Measurements from ENCODE around the gene VCP. TPM values are rescaled to one million over a fixed set of nuclear protein-coding genes. Genes with fewer than 3 reads are reported as not detected.

The VCP gene
- total and polyA plus RNA-seq, 2 donors (not counting 1 experiment from before 2014, with no cell fraction given) = 93.0 to 178 TPM

DNA sequence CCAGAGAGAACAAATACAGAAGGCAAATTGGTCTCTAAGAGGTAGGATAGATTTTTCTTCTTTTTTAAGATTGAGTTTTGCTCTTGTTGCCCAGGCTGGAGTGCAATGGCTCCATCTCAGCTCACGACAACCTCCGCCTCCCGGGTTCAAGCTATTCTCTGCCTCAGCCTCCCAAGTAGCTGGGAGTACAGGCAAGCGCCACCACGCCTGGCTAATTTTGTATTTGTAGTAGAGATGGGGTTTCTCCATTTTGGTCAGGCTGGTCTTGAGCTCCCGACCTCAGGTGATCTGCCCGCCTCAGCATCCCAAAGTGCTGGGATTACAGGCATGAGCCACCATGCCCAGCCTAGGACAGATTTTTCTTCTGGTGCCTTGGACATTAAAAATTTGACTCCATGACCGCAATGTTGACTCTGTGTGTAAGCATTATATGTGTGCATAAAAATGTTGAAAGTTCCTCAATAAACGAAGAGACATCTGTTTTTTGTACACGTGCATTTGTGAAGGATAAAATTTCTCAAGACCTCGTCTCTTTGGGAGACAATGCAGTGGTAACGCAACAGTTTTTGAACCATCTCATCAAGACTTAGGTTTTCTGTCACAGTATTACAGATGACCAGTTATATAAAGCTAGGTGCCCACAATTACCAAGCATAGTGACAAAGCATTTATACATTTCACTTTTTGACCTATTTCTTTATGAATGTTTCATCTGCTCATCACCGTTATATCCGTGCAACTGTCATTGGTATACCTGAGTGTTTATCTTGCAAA lies 17.4 kb downstream of the VCP start:
- no peak for DNase-seq
- Mint-ChIP-seq H3K9me3 (ENCODE audit: insufficient read depth) (no peaks in the 10 kb centered on the region), H3K27ac (no peak overlapping the region), H3K4me1 (peaks cover 4% of the 10 kb centered on the region), H3K27me3 (no peaks in the 10 kb centered on the region), H3K4me3 (no peak overlapping the region)
- POLR2A ChIA-PET = no interaction called here
- Histone ChIP-seq H4K20me1 (ENCODE audit: control insufficient read depth, insufficient read depth, low read length, poor library complexity, severe bottlenecking) (peaks cover 25% of the 10 kb centered on the region), H3K4me3 (ENCODE audit: control extremely low read depth in 1 of 5, extremely low read depth in 1 of 5, insufficient read depth in 1 of 5, low read depth in 2 of 5, low read length in 4 of 5) (no peak overlapping the region), H3K27me3 (replicated peaks in 1 of 4; ENCODE audit: control extremely low read depth in 1 of 4, control insufficient read depth in 3 of 4, insufficient read depth in 4 of 4, low read length in 3 of 4) (no peaks in the 10 kb centered on the region), H2AFZ (ENCODE audit: insufficient read depth, low read depth, low read length, poor library complexity, severe bottlenecking) (no peak overlapping the region), H3K4me2 (replicated peaks; ENCODE audit: low read depth, low read length, poor library complexity, severe bottlenecking) (no peak overlapping the region), H3K36me3 (replicated peaks in 1 of 2; ENCODE audit: control extremely low read depth in 1 of 2, control insufficient read depth in 1 of 2, extremely low read depth in 1 of 2, insufficient read depth in 2 of 2, low read length in 1 of 2) (peaks cover 14 to 57% of the 10 kb centered on the region in 2 experiments), H3K4me1 (ENCODE audit: control insufficient read depth in 2 of 2, insufficient read depth in 2 of 2, low read length in 2 of 2) (no peaks in the 10 kb centered on the region), H3K9me3 (ENCODE audit: control extremely low read depth in 1 of 3, control insufficient read depth in 2 of 3, insufficient read depth in 1 of 3, low read length in 2 of 3) (no peaks in the 10 kb centered on the region), H3K79me2 (ENCODE audit: control insufficient read depth, insufficient read depth, low read length) (no peaks in the 10 kb centered on the region), H3K27ac (ENCODE audit: low read length in 2 of 2) (no peak overlapping the region), H3K9ac (ENCODE audit: low read length) (no peak overlapping the region)
- TF ChIP-seq, protein P1, sequence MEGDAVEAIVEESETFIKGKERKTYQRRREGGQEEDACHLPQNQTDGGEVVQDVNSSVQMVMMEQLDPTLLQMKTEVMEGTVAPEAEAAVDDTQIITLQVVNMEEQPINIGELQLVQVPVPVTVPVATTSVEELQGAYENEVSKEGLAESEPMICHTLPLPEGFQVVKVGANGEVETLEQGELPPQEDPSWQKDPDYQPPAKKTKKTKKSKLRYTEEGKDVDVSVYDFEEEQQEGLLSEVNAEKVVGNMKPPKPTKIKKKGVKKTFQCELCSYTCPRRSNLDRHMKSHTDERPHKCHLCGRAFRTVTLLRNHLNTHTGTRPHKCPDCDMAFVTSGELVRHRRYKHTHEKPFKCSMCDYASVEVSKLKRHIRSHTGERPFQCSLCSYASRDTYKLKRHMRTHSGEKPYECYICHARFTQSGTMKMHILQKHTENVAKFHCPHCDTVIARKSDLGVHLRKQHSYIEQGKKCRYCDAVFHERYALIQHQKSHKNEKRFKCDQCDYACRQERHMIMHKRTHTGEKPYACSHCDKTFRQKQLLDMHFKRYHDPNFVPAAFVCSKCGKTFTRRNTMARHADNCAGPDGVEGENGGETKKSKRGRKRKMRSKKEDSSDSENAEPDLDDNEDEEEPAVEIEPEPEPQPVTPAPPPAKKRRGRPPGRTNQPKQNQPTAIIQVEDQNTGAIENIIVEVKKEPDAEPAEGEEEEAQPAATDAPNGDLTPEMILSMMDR (IDR thresholded peaks at IDR 0.05) = no peak
- no peak for TF ChIP-seq EZH2 (IDR thresholded peaks at IDR 0.05; ENCODE audit: borderline replicate concordance, insufficient read depth, low read depth, low read length, poor library complexity, severe bottlenecking)
- CTCF ChIA-PET = interaction anchor here (1.4 kb wide), 1 partner anchor 13 kb away, joined by 3 read pairs; no protein-coding TSS in a partner anchor
- no peak for ATAC-seq (ENCODE audit: low read depth)
- intact Hi-C loops (cut with micrococcal nuclease) = no loop called here
- 99% methylated on average over 9 of the region's 14 CpGs for WGBS (ENCODE audit: insufficient coverage)

DNA sequence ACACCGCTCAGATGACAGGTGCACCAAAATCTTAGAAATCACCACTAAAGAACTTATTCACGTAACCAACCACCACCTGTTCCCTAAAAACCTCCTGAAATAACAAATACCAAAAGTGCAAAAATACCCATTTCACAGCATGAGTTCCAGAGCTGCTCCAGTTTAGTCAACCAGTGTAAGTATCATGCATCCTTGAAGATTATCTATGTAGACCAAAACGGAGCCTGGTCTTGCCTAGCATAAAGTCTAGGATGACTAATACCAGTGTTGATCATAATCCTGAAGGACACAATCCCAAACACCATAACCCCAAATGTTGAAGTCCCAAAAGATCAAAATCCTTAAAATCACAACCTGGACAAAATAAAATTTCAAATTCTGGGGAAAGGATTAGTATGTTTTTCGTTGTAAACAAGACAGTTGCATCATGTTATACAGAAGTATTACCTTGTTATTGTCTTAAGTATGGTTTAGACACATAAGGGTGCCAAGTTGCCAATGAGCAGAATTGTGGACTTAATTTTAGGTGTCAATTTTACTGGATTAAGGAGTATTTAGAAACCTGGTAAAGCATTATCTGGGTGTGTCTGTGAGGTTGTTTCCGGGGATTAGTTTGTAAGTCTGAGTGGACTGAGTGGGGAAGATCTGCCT lies 18.1 kb downstream of the VCP start:
- no peaks in the 10 kb centered on the region for H3K9me3 Mint-ChIP-seq (ENCODE audit: insufficient read depth)
- no peak for DNase-seq
- CTCF ChIA-PET = interaction anchor here (1.4 to 5.5 kb wide), 2 partner anchors 13 to 155 kb away, joined by 3 to 84 read pairs; no protein-coding TSS in a partner anchor
- H3K27me3 Mint-ChIP-seq = no peaks in the 10 kb centered on the region
- 67% methylated on average over 3 of the region's 5 CpGs for WGBS (ENCODE audit: insufficient coverage)
- Histone ChIP-seq H2AFZ (ENCODE audit: insufficient read depth, low read depth, low read length, poor library complexity, severe bottlenecking) (no peak overlapping the region), H3K9ac (ENCODE audit: low read length) (no peak overlapping the region), H3K79me2 (ENCODE audit: control insufficient read depth, insufficient read depth, low read length) (no peaks in the 10 kb centered on the region), H3K27me3 (replicated peaks in 1 of 4; ENCODE audit: control extremely low read depth in 1 of 4, control insufficient read depth in 3 of 4, insufficient read depth in 4 of 4, low read length in 3 of 4) (no peaks in the 10 kb centered on the region), H3K4me1 (ENCODE audit: control insufficient read depth in 2 of 2, insufficient read depth in 2 of 2, low read length in 2 of 2) (no peaks in the 10 kb centered on the region), H4K20me1 (ENCODE audit: control insufficient read depth, insufficient read depth, low read length, poor library complexity, severe bottlenecking) (peaks cover 17% of the 10 kb centered on the region), H3K9me3 (ENCODE audit: control extremely low read depth in 1 of 3, control insufficient read depth in 2 of 3, insufficient read depth in 1 of 3, low read length in 2 of 3) (no peaks in the 10 kb centered on the region), H3K4me3 (ENCODE audit: control extremely low read depth in 1 of 5, extremely low read depth in 1 of 5, insufficient read depth in 1 of 5, low read depth in 2 of 5, low read length in 4 of 5) (no peak overlapping the region), H3K36me3 (replicated peaks in 1 of 2; ENCODE audit: control extremely low read depth in 1 of 2, control insufficient read depth in 1 of 2, extremely low read depth in 1 of 2, insufficient read depth in 2 of 2, low read length in 1 of 2) (peaks cover 14 to 53% of the 10 kb centered on the region in 2 experiments), H3K4me2 (replicated peaks; ENCODE audit: low read depth, low read length, poor library complexity, severe bottlenecking) (no peak overlapping the region), H3K27ac (ENCODE audit: low read length in 2 of 2) (no peak overlapping the region)
- TF ChIP-seq, protein P1 (IDR thresholded peaks at IDR 0.05) = no peak
- TF ChIP-seq EZH2 (IDR thresholded peaks at IDR 0.05; ENCODE audit: borderline replicate concordance, insufficient read depth, low read depth, low read length, poor library complexity, severe bottlenecking) = no peak
- intact Hi-C loops (cut with micrococcal nuclease) = no loop called here
- peaks cover 4% of the 10 kb centered on the region for H3K4me1 Mint-ChIP-seq
- no peak overlapping the region for H3K4me3 Mint-ChIP-seq
- no peak for ATAC-seq (ENCODE audit: low read depth)
- no peak overlapping the region for H3K27ac Mint-ChIP-seq
- POLR2A ChIA-PET = no interaction called here
